Fibroblast of lung (primary cell): ENCODE data around the gene FLYWCH2. TPM values are rescaled to one million over a fixed set of nuclear protein-coding genes. Genes with fewer than 3 reads are reported as not detected.
"Not testable (repeated sequence)": the region's sequence is repeated elsewhere in the genome, so short reads cannot be mapped to it uniquely, and the experiment has no call there.

ENCODE experiments used
- DNase-seq, 2 donors: peaks; one replicate each; pipeline versions ENCODE4 v3.0.0 to v3.0.0-alpha.2; 2010; ENCODE audit warnings: low read depth in 2 of 2
- H2AFZ ChIP-seq: 2 replicates; pipeline ENCODE4 v1.5.1; 2012; ENCODE audit warnings: low read length, control low read depth, inconsistent platforms
- H3K27ac ChIP-seq: 2 replicates; pipeline ENCODE4 v1.5.1; 2011; ENCODE audit warnings: low read length, control low read depth; ENCODE audit not compliant: insufficient read depth
- H3K27me3 ChIP-seq: 2 replicates; pipeline ENCODE4 v1.5.1; 2011; ENCODE audit warnings: mild to moderate bottlenecking, low read length; ENCODE audit not compliant: control insufficient read depth, insufficient read depth
- H3K36me3 ChIP-seq: 2 replicates; pipeline ENCODE4 v1.5.1; 2011; ENCODE audit warnings: low read length; ENCODE audit not compliant: control insufficient read depth, insufficient read depth
- H3K4me1 ChIP-seq: 2 replicates; pipeline ENCODE4 v1.5.1; 2011; ENCODE audit warnings: low read length; ENCODE audit not compliant: control insufficient read depth, insufficient read depth; ENCODE audit errors: extremely low read depth
- H3K4me2 ChIP-seq: 2 replicates; pipeline ENCODE4 v1.5.1; 2011; ENCODE audit warnings: low read length, control low read depth; ENCODE audit not compliant: insufficient read depth; ENCODE audit errors: extremely low read depth
- H3K4me3 ChIP-seq, 4 experiments: fragments of 200-600 bp in 1 of 4; sonication (generic) in 1 of 4; replicated peaks in 1 of 4; 2 replicates each; pipeline ENCODE4 v1.5.1; 2011 to 2016; ENCODE audit warnings: low read length in 4 of 4, low read depth in 3 of 4, mild to moderate bottlenecking in 3 of 4, control low read depth in 2 of 4, inconsistent platforms in 1 of 4, mixed read lengths in 1 of 4; ENCODE audit not compliant: insufficient read depth in 1 of 4; ENCODE audit errors: control extremely low read depth in 1 of 4
- H3K79me2 ChIP-seq: 2 replicates; pipeline ENCODE4 v1.5.1; 2012; ENCODE audit warnings: mild to moderate bottlenecking, low read length, inconsistent platforms; ENCODE audit not compliant: control insufficient read depth, insufficient read depth
- H3K9ac ChIP-seq: 2 replicates; pipeline ENCODE4 v1.5.1; 2011; ENCODE audit warnings: mild to moderate bottlenecking, low read length, control low read depth; ENCODE audit not compliant: insufficient read depth
- H3K9me3 ChIP-seq: 2 replicates; pipeline ENCODE4 v1.5.1; 2012; ENCODE audit warnings: low read depth, low read length; ENCODE audit not compliant: control insufficient read depth, insufficient read depth
- H4K20me1 ChIP-seq: 2 replicates; pipeline ENCODE4 v1.5.1; 2011; ENCODE audit warnings: low read length; ENCODE audit not compliant: control insufficient read depth, insufficient read depth; ENCODE audit errors: extremely low read depth
- CTCF ChIP-seq, 2 donors: IDR thresholded peaks in 1 of 2; conservative IDR thresholded peaks in 1 of 2; 1 replicate in 1 of 2; 2 replicates in 1 of 2; pipeline ENCODE4 v1.5.1; 2011 to 2012; ENCODE audit warnings: low read length in 2 of 2, control low read depth in 1 of 2, inconsistent platforms in 1 of 2, low read depth in 1 of 2, mild to moderate bottlenecking in 1 of 2
- EZH2 ChIP-seq: IDR thresholded peaks from 2 replicates; pipeline ENCODE4 v1.5.1; 2012; ENCODE audit warnings: low read length, control low read depth, mild to moderate bottlenecking; ENCODE audit errors: missing control alignments
- polyA plus RNA-seq, 2 donors: library from polyadenylated mRNA; depleted of rRNA in 1 of 2; stranded (reverse) in 1 of 2; unstranded in 1 of 2; fragments of >200 nt; gene quantifications; 2 replicates each; pipeline ENCODE4 v1.2.1, GENCODE V29; 2011 to 2012; ENCODE audit warnings: missing spikeins in 1 of 2
- total RNA-seq: library from RNA; depleted of rRNA; stranded (reverse); fragments of >200 nt; gene quantifications from 2 replicates; pipeline ENCODE4 v1.2.1, GENCODE V29; 2014

FLYWCH2 gene
- total and polyA plus RNA-seq, 2 donors (not counting 1 experiment from before 2014, with no cell fraction given), result 21.2 to 55.2 TPM

- TF ChIP-seq CTCF (conservative IDR thresholded peaks at IDR 0.05 in 1 of 2, IDR thresholded peaks at IDR 0.05 in 1 of 2; ENCODE audit: low read depth in 1 of 2, low read length in 2 of 2) (no peak), EZH2 (no peak)
- H3K79me2 ChIP-seq, result no peaks in the 10 kb centered on the region
- H3K36me3 ChIP-seq, result peaks cover 14% of the 10 kb centered on the region
- H3K27me3 ChIP-seq, result no peaks in the 10 kb centered on the region
- peaks cover 3% of the 10 kb centered on the region for H3K4me1 ChIP-seq
- no peaks in the 10 kb centered on the region for H4K20me1 ChIP-seq
- no peak overlapping the region for H3K4me2 ChIP-seq
- no peak for DNase-seq
- H2AFZ ChIP-seq, result no peak overlapping the region
- H3K9me3 ChIP-seq, result no peaks in the 10 kb centered on the region
- no peak overlapping the region for H3K9ac ChIP-seq
- no peak overlapping the region for H3K4me3 ChIP-seq
- H3K27ac ChIP-seq, result no peak overlapping the region
Observed at GRCh38 chr16:2929693-2930092, 46.7 kb downstream of the FLYWCH2 start.

GRCh38 chr16:2930236-2930635 is 47.2 kb downstream of the FLYWCH2 start:
- H3K4me3 ChIP-seq, result no peak overlapping the region
- TF ChIP-seq CTCF (conservative IDR thresholded peaks at IDR 0.05 in 1 of 2, IDR thresholded peaks at IDR 0.05 in 1 of 2; ENCODE audit: low read depth in 1 of 2, low read length in 2 of 2), result no peak
- no peak for TF ChIP-seq EZH2
- H3K36me3 ChIP-seq, result peaks cover 15% of the 10 kb centered on the region
- peaks cover 3% of the 10 kb centered on the region for H3K4me1 ChIP-seq
- H2AFZ ChIP-seq, result no peak overlapping the region
- H3K27ac ChIP-seq, result no peak overlapping the region
- no peaks in the 10 kb centered on the region for H4K20me1 ChIP-seq
- H3K27me3 ChIP-seq, result no peaks in the 10 kb centered on the region
- DNase-seq, result no peak
- no peak overlapping the region for H3K9ac ChIP-seq
- H3K9me3 ChIP-seq, result no peaks in the 10 kb centered on the region
- H3K79me2 ChIP-seq, result no peaks in the 10 kb centered on the region
- H3K4me2 ChIP-seq, result no peak overlapping the region

GRCh38 chr16:2931231-2931914 is 48.4 kb downstream of the FLYWCH2 start:
- peaks cover 18% of the 10 kb centered on the region for H3K36me3 ChIP-seq
- DNase-seq, H3K79me2 ChIP-seq: not testable (repeated sequence)

More at GRCh38 chr16:2931231-2931914, 48.4 kb downstream of the FLYWCH2 start:
- H3K4me2 ChIP-seq, H3K4me3 ChIP-seq, H3K4me1 ChIP-seq, H3K27ac ChIP-seq, H4K20me1 ChIP-seq, H3K9ac ChIP-seq, H3K9me3 ChIP-seq, H3K27me3 ChIP-seq, H2AFZ ChIP-seq: not testable (repeated sequence)
